Stimulated activated CD8-positive, alpha-beta memory T cell treated with anti-CD3 and anti-CD28 coated beads, Interleukin-4, amount 100 ng/mL, for 48 hours (primary cell): ENCODE data around the gene TBL1XR1.

Source experiments
- DNase-seq: peaks from one replicate; pipeline ENCODE4 v3.0.0-alpha.2; 2020

TBL1XR1 gene

GRCh38 chr3:176995946-176996345 lies 201.3 kb downstream of the TBL1XR1 start:
- DNase-seq, result no peak

- no peak for DNase-seq
These were observed 202.1 kb downstream of the TBL1XR1 start for GRCh38 chr3:176994891-176995781.

- no peak for DNase-seq
These were observed 202.9 kb downstream of the TBL1XR1 start for GRCh38 chr3:176994393-176994792.

- DNase-seq, result no peak
These were observed 204.3 kb downstream of the TBL1XR1 start for GRCh38 chr3:176992978-176993377.

- DNase-seq, result no peak
These were observed 204.7 kb downstream of the TBL1XR1 start for GRCh38 chr3:176992565-176992964.

- no peak for DNase-seq
These were observed 208.5 kb downstream of the TBL1XR1 start for GRCh38 chr3:176988795-176989194.

GRCh38 chr3:176987901-176988650 lies 209.2 kb downstream of the TBL1XR1 start:
- DNase-seq, result no peak

GRCh38 chr3:176978441-176978840 lies 218.8 kb downstream of the TBL1XR1 start:
- DNase-seq, result no peak

GRCh38 chr3:176977331-176977730 lies 220.0 kb downstream of the TBL1XR1 start:
- DNase-seq, result no peak

- no peak for DNase-seq
These were observed 220.7 kb downstream of the TBL1XR1 start for GRCh38 chr3:176976586-176976985.

GRCh38 chr3:176974279-176974678 lies 223.0 kb downstream of the TBL1XR1 start:
- DNase-seq, result no peak

- no peak for DNase-seq
These were observed 225.6 kb downstream of the TBL1XR1 start for GRCh38 chr3:176971613-176972174.

GRCh38 chr3:176970770-176971169 lies 226.5 kb downstream of the TBL1XR1 start:
- no peak for DNase-seq

- DNase-seq, result no peak
These were observed 227.8 kb downstream of the TBL1XR1 start for GRCh38 chr3:176969506-176969905.
